ENCODE results near the gene UGT2B11.

DNA sequence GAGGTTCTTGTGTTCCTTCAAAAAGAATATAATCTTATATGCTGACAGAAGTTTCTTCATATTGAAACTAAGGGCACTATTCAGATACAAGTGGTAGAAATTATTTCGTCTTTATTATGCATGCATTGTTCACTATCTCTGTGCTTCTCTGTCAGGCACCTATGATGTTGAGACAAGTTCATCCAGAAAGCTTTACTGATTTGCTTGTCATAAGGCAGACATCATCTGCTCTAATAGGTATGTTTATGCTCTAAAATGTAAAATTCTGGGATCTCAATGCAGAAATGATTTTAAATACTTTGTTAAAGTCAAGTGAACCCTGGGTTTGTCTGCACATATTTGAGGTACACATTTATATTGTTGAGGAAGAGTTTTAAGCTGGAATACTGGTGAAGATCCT, 3.6 kb downstream of the UGT2B11 start:
- TF ChIP-seq, protein P1, sequence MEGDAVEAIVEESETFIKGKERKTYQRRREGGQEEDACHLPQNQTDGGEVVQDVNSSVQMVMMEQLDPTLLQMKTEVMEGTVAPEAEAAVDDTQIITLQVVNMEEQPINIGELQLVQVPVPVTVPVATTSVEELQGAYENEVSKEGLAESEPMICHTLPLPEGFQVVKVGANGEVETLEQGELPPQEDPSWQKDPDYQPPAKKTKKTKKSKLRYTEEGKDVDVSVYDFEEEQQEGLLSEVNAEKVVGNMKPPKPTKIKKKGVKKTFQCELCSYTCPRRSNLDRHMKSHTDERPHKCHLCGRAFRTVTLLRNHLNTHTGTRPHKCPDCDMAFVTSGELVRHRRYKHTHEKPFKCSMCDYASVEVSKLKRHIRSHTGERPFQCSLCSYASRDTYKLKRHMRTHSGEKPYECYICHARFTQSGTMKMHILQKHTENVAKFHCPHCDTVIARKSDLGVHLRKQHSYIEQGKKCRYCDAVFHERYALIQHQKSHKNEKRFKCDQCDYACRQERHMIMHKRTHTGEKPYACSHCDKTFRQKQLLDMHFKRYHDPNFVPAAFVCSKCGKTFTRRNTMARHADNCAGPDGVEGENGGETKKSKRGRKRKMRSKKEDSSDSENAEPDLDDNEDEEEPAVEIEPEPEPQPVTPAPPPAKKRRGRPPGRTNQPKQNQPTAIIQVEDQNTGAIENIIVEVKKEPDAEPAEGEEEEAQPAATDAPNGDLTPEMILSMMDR (IDR thresholded peaks at IDR 0.05; ENCODE audit: low read depth, low read length, poor library complexity, severe bottlenecking), result no peak
- no peak for TF ChIP-seq EZH2phosphoT487 (IDR thresholded peaks at IDR 0.05; ENCODE audit: borderline replicate concordance, low read length)
